Measurements from ENCODE around the gene SLC37A4.

The SLC37A4 gene

GRCh38 chr11:119028346-119029068, 2.2 kb downstream of the SLC37A4 start:
- DNase-seq (ENCODE audit: low read depth), result no peak
- H3K4me3 ChIP-seq (ENCODE audit: low read depth, low read length), result no peak overlapping the region
- TF ChIP-seq, protein P1, sequence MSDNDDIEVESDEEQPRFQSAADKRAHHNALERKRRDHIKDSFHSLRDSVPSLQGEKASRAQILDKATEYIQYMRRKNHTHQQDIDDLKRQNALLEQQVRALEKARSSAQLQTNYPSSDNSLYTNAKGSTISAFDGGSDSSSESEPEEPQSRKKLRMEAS (IDR thresholded peaks at IDR 0.05; ENCODE audit: low read depth, low read length), result no peak
- TF ChIP-seq POLR2A (IDR thresholded peaks at IDR 0.05; ENCODE audit: extremely low read depth, insufficient read length) (no peak), MYC (IDR thresholded peaks at IDR 0.05; ENCODE audit: low read depth, low read length) (no peak), CTCF (IDR thresholded peaks at IDR 0.05; ENCODE audit: low read depth, low read length) (no peak)

DNA sequence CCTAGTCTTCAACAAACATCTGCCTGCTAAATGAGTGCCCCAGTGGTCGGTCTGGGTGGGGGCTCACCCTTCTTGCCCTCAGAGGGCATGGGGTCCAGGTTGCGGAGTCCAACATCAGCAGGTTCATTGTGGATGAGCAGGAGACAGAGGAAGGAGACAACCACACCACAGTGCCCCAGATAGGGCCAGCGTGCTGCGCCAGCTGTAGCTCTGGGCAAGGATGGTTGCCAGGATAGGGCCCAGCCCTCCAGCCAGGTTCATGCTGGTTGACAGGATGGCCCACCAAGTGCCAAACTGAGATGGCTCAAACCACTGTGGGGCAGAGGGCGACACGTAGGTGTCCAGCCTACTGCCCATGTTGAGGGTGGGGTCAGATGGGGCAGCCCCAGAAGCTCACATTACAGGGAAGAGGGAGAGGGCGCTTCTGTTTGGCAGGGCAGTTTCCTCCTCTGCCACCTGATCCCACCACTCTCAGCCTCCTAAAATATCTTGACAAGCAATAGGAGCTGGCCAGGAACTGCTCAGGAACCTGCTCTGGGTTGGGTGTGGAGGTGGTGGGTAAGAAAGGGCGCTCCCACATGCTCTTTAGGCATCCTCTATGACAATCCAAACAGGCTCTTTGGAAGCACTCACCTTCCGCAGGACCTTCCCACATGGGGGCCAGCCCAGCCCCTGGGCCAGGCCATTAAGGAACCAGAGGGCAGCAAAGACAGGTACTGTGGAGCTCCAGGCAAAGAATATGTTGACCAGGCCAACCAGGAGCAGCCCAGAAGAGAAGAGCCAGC, 2.9 kb downstream of the SLC37A4 start:
- DNase-seq (ENCODE audit: low read depth), result no peak
- TF ChIP-seq CTCF (IDR thresholded peaks at IDR 0.05; ENCODE audit: low read depth, low read length) (no peak), MYC (IDR thresholded peaks at IDR 0.05; ENCODE audit: low read depth, low read length) (no peak), POLR2A (IDR thresholded peaks at IDR 0.05; ENCODE audit: extremely low read depth, insufficient read length) (no peak)
- TF ChIP-seq, protein P1 (IDR thresholded peaks at IDR 0.05; ENCODE audit: low read depth, low read length), result no peak
- H3K4me3 ChIP-seq (ENCODE audit: low read depth, low read length), result no peak overlapping the region

- no peak for DNase-seq (ENCODE audit: low read depth)
- H3K4me3 ChIP-seq (ENCODE audit: low read depth, low read length), result no peak overlapping the region
- TF ChIP-seq, protein P1 (IDR thresholded peaks at IDR 0.05; ENCODE audit: low read depth, low read length), result no peak
- TF ChIP-seq MYC (IDR thresholded peaks at IDR 0.05; ENCODE audit: low read depth, low read length) (no peak), CTCF (IDR thresholded peaks at IDR 0.05; ENCODE audit: low read depth, low read length) (no peak), POLR2A (IDR thresholded peaks at IDR 0.05; ENCODE audit: extremely low read depth, insufficient read length) (no peak)
These were observed 3.7 kb downstream of the SLC37A4 start for GRCh38 chr11:119026970-119027369.

DNA sequence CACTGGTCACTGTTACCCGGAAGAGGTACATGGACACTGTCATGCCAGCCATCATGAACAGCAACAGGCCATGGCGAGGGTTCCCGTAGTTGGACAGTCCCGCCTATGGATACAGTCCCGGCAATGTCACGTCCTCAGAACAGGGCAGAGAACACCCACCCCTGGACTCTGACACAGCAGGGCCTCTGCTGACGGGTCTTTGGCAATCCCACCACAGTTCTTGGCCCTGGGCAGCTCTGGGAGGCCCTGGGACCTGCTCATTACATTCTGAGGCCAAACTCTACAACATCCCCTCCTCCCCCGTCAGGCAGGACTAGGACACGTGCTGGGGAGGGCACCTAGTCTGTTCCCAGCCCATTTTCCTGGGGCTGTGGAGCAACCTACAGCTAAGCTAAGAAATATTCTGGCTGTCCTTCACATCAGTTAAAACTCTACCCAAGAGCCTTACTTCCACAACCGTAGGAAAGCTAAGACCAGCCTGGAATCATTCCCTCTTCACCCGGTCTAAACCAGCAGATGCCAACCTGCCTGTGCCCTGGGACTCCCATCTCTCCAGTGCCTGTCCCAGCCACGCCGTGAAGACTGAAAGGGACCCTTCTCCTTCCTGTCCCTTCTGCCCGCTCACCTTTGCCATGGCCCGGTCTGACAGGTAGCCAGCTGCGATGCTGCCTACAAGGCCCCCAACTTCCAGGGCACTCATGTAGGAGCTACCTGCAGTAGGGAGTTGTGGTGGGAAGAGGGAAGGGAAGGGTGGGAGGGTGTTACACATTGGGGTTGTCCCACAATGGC, 4.5 kb downstream of the SLC37A4 start:
- H3K4me3 ChIP-seq (ENCODE audit: low read depth, low read length), result no peak overlapping the region
- DNase-seq (ENCODE audit: low read depth), result no peak
- TF ChIP-seq POLR2A (IDR thresholded peaks at IDR 0.05; ENCODE audit: extremely low read depth, insufficient read length) (no peak), MYC (IDR thresholded peaks at IDR 0.05; ENCODE audit: low read depth, low read length) (no peak), CTCF (IDR thresholded peaks at IDR 0.05; ENCODE audit: low read depth, low read length) (no peak)
- TF ChIP-seq, protein P1 (IDR thresholded peaks at IDR 0.05; ENCODE audit: low read depth, low read length), result no peak

DNA sequence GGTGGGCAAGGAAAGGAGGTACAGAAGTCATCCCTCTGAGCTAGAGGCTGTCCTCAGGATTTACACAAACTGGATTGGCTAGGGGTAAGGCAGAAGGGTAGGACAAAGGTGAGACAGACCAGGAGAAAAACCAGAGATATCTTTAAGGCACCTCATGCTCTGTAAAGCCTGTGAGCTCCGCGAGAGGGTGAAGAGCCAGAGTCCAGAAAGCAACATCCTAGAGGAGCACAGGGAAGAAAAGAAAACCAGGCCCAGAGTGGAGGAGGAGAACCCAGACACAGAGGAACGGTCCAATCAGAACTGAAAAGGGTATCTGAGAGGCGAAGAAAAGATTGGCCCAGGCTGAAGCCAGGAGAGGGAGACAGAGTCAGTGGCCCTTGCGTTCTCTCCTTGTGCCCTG, 5.1 kb downstream of the SLC37A4 start:
- no peak overlapping the region for H3K4me3 ChIP-seq (ENCODE audit: low read depth, low read length)
- DNase-seq (ENCODE audit: low read depth), result no peak
- TF ChIP-seq, protein P1 (IDR thresholded peaks at IDR 0.05; ENCODE audit: low read depth, low read length), result no peak
- TF ChIP-seq MYC (IDR thresholded peaks at IDR 0.05; ENCODE audit: low read depth, low read length) (no peak), CTCF (IDR thresholded peaks at IDR 0.05; ENCODE audit: low read depth, low read length) (no peak), POLR2A (IDR thresholded peaks at IDR 0.05; ENCODE audit: extremely low read depth, insufficient read length) (no peak)
